Activated CD4-positive, alpha-beta memory T cell treated with anti-CD3 and anti-CD28 coated beads for 36 hours (primary cell): Measurements from ENCODE around the gene WDR54. TPM values are rescaled to one million over a fixed set of nuclear protein-coding genes. Genes with fewer than 3 reads are reported as not detected.

Source experiments
- CTCF ChIA-PET: fragments of 350-600 bp; sonication (Branson Sonifier 250); formaldehyde crosslinking; loops from one replicate; lab custom pipeline; 2021; ENCODE audit warnings: antibody characterized with exemption, inconsistent platforms; lab: Charles Lee
- POLR2A ChIA-PET: fragments of 350-600 bp; sonication (Branson Sonifier 250); formaldehyde crosslinking; loops from one replicate; lab custom pipeline; 2021; ENCODE audit warnings: antibody characterized with exemption; lab: Charles Lee
- DNase-seq: peaks from one replicate; pipeline ENCODE4 v3.0.0-alpha.2; 2020
- H3K27ac Mint-ChIP-seq: one replicate; pipeline ENCODE4 v1.8.0; 2021; ENCODE audit warnings: mixed read lengths
- H3K27me3 Mint-ChIP-seq: one replicate; pipeline ENCODE4 v1.8.0; 2021; ENCODE audit warnings: mixed read lengths
- H3K36me3 Mint-ChIP-seq: one replicate; pipeline ENCODE4 v1.8.0; 2021; ENCODE audit warnings: mixed read lengths
- H3K4me1 Mint-ChIP-seq: one replicate; pipeline ENCODE4 v1.8.0; 2021; ENCODE audit warnings: low read depth, mixed read lengths
- H3K4me3 Mint-ChIP-seq: one replicate; pipeline ENCODE4 v1.8.0; 2021; ENCODE audit warnings: mild to moderate bottlenecking, mixed read lengths
- H3K9me3 Mint-ChIP-seq: one replicate; pipeline ENCODE4 v1.8.0; 2021; ENCODE audit warnings: mixed read lengths
- intact Hi-C: fragments of 100-400 bp; cut with micrococcal nuclease; formaldehyde crosslinking; loops from one replicate; pipeline ENCODE4 v1.15.1; 2023
- total RNA-seq, 2 experiments: library from RNA; stranded (reverse); gene quantifications; one replicate each; pipeline ENCODE4 v1.2.3, GENCODE V29; 2021

WDR54 gene
- total RNA-seq, 2 experiments from 2014 or later, result 101 TPM

DNA sequence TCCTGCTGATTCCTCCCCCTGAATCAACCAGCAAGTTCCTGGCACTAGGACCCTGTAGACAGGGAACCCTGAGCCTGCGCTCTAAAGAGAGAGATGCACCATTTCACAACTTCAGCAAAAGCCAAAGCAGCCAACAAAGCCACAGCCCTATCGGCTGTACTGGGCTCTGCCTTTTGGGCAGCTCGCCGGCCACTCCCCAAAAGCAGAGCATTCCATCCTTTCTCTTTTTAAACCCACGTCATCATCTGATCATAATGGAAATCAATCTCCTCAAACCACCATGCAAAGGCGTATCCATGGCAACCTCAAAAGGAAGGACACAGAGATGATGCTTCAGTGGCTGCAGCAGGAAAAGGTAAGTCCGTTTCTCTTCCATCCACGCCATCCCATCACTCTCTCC is 36.1 kb upstream of the WDR54 start:
- no peaks in the 10 kb centered on the region for H3K36me3 Mint-ChIP-seq
- ChIA-PET POLR2A (no interaction called here), CTCF (interaction anchor here (1.0 to 1.4 kb wide), 2 partner anchors 11 to 136 kb away, joined by 3 read pairs; no protein-coding TSS in a partner anchor)
- H3K27me3 Mint-ChIP-seq, result no peaks in the 10 kb centered on the region
- DNase-seq, result no peak
- no peak overlapping the region for H3K27ac Mint-ChIP-seq
- intact Hi-C loops, result no loop called here
- H3K4me3 Mint-ChIP-seq, result no peak overlapping the region
- H3K9me3 Mint-ChIP-seq, result no peaks in the 10 kb centered on the region
- peaks cover 11% of the 10 kb centered on the region for H3K4me1 Mint-ChIP-seq

DNA sequence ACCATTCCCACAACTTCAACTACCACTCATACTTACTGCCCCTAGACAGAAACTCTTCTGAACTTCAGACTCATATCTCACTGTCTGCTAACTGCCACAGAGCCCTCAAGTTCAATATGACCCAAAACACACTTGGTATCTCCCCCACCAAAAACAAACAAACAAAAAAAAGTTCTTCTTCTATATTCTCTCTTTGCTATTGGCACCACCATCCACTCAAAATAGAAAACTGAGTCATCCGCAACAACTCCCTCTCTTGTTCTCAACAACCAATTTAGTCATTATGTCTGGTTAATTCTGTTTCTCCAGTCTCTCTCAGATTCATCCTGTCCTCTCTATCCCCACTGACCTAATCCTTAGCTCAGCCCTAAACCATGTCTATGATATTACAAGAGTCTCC is 34.2 kb upstream of the WDR54 start:
- Mint-ChIP-seq H3K27ac (no peak overlapping the region), H3K27me3 (no peaks in the 10 kb centered on the region), H3K9me3 (no peaks in the 10 kb centered on the region), H3K4me1 (peaks cover 4% of the 10 kb centered on the region), H3K36me3 (no peaks in the 10 kb centered on the region), H3K4me3 (no peak overlapping the region)
- ChIA-PET CTCF (interaction anchor here (0.6 to 6.9 kb wide), 4 partner anchors 12 to 137 kb away, joined by 3 to 46 read pairs (median 5); no protein-coding TSS in a partner anchor), POLR2A (interaction anchor here (0.7 kb wide), 1 partner anchor 120 kb away, joined by 3 read pairs; no protein-coding TSS in a partner anchor)
- DNase-seq, result peak; percentile 19
- intact Hi-C loops, result loop anchor here (1.0 kb wide), 1 partner anchor 67 kb away; no protein-coding TSS in a partner anchor

DNA sequence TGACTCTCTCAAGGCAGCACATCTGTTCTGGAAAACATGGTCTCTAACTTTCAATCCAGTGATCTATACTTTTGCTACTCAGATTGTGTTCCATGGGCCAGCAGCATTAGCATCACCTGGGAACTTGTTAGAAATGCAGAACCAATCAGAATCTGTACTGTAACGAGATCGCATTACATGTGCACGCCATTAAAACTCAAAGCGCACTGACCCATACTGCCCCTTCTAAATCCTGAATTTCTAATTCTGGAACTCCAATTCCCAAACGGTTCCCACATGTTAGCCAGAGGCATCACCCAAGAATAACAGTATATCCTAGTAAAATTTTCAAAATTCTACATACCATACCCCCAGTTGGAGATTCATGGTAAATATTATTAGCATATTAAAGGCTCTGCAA is 30.9 kb upstream of the WDR54 start:
- CTCF ChIA-PET, result interaction anchor here (0.6 to 6.9 kb wide), 16 partner anchors 9 to 653 kb away, joined by 3 to 46 read pairs (median 5); partner anchors contain the start of genes C2orf81, DCTN1, MOB1A and MRPL53
- DNase-seq, result no peak
- Mint-ChIP-seq H3K27me3 (no peaks in the 10 kb centered on the region), H3K4me1 (peaks cover 4% of the 10 kb centered on the region), H3K4me3 (peak overlapping the region; percentile 60), H3K27ac (no peak overlapping the region), H3K9me3 (no peaks in the 10 kb centered on the region), H3K36me3 (no peaks in the 10 kb centered on the region)
- POLR2A ChIA-PET, result interaction anchor here (0.8 to 1.9 kb wide), 3 partner anchors 31 to 212 kb away, joined by 3 to 8 read pairs (median 4); partner anchors contain the start of genes C2orf81, MOB1A and WDR54
- intact Hi-C loops, result loop anchor here (5.0 to 10.0 kb wide), 2 partner anchors 138 to 566 kb away; partner anchors contain the start of gene STAMBP

DNA sequence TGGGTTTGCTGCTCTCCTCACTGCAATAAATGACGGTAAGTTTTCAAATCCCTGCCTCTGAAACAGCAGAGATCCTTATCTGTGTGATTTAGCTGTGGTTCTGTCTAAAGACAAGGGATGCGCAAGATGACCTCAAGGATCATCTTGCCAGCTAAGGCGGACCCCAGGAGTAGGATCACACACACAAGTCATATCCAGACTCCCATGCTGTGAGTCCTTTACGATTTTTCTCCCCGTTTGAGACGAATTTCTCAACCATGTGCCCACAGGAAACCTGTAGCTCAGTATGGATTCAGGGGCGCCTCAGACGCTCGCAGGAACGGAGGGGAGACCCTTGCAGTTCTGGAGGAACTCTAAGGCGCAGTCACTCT is 30.3 kb upstream of the WDR54 start:
- DNase-seq, result no peak
- Mint-ChIP-seq H3K4me3 (peak overlapping the region; percentile 92), H3K9me3 (no peaks in the 10 kb centered on the region), H3K27ac (peak overlapping the region; percentile 71), H3K4me1 (peaks cover 4% of the 10 kb centered on the region), H3K27me3 (no peaks in the 10 kb centered on the region), H3K36me3 (no peaks in the 10 kb centered on the region)
- POLR2A ChIA-PET, result interaction anchor here (0.5 to 1.9 kb wide), 7 partner anchors 10 to 654 kb away, joined by 3 to 8 read pairs (median 3); partner anchors contain the start of genes C2orf81, DCTN1, MOB1A and TPRKB
- CTCF ChIA-PET, result interaction anchor here (0.6 to 6.9 kb wide), 28 partner anchors 8 to 654 kb away, joined by 3 to 46 read pairs (median 4); partner anchors contain the start of genes C2orf81, DCTN1, INO80B and MOB1A
- intact Hi-C loops, result loop anchor here (5.0 to 10.0 kb wide), 2 partner anchors 139 to 566 kb away; partner anchors contain the start of gene STAMBP

DNA sequence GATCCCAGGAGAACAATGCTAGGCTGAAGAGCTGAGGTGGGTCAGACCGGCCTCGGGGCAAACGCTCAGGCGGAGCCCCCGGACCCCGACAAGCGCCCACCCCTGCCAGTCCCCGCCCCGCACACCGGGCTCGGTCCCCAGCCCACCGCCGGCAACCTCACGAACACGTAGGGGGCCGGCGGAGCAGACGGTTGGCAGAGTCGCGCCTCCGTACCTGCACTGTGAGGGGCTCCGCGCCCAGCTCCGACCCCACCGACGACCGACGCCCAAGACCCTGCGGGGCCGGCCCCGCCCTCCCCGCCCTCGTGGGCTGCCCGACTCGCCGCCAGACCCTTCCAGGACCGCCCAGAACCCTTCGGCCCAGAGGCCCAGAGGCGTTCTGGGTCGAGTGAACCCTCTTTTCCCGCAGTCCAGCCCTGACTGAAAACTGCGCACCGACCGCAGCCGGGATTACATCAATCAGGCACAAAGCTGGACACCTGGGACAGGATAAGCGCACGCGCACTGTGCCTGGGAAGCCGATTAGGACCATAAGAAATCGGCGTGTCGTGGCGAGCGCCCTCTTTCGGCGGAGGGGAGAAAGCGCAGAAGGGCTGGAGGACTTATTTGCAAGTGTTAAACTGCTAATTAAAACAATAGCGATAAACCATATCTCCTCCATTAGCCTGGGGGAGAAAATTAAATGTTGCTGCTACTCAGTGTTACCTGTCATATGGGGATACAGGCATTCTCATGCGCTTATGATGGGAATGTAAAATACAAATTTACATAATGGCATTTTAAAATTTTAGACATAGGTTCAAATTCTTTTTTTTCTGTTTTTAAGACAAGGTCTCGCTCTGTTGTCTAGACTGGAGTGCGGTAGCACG is 29.7 kb upstream of the WDR54 start:
- POLR2A ChIA-PET, result interaction anchor here (0.5 to 1.9 kb wide), 7 partner anchors 10 to 655 kb away, joined by 3 to 8 read pairs (median 3); partner anchors contain the start of genes C2orf81, DCTN1, MOB1A and TPRKB
- peak overlapping the region; percentile 92 for H3K4me3 Mint-ChIP-seq
- peaks cover 4% of the 10 kb centered on the region for H3K4me1 Mint-ChIP-seq
- intact Hi-C loops, result loop anchor here (1.0 to 10.0 kb wide), 5 partner anchors 30 to 567 kb away; partner anchors contain the start of gene STAMBP
- H3K27ac Mint-ChIP-seq, result peak overlapping the region; percentile 96
- H3K9me3 Mint-ChIP-seq, result no peaks in the 10 kb centered on the region
- CTCF ChIA-PET, result interaction anchor here (0.6 to 6.9 kb wide), 28 partner anchors 8 to 655 kb away, joined by 3 to 46 read pairs (median 4); partner anchors contain the start of genes C2orf81, DCTN1, INO80B and MOB1A
- H3K27me3 Mint-ChIP-seq, result no peaks in the 10 kb centered on the region
- DNase-seq, result peak; percentile 95
- no peaks in the 10 kb centered on the region for H3K36me3 Mint-ChIP-seq

GRCh38 chr2:74392449-74392743 is 29.1 kb upstream of the WDR54 start:
- H3K4me3 Mint-ChIP-seq, result peak overlapping the region; percentile 92
- no peaks in the 10 kb centered on the region for H3K36me3 Mint-ChIP-seq
- H3K9me3 Mint-ChIP-seq, result no peaks in the 10 kb centered on the region
- intact Hi-C loops, result loop anchor here (1.0 to 10.0 kb wide), 5 partner anchors 30 to 568 kb away; partner anchors contain the start of gene STAMBP
- DNase-seq, result no peak
- CTCF ChIA-PET, result interaction anchor here (0.6 to 6.9 kb wide), 12 partner anchors 7 to 568 kb away, joined by 3 to 46 read pairs (median 7); partner anchors contain the start of genes C2orf81, WBP1 and WDR54
- H3K27me3 Mint-ChIP-seq, result no peaks in the 10 kb centered on the region
- H3K4me1 Mint-ChIP-seq, result peaks cover 4% of the 10 kb centered on the region
- POLR2A ChIA-PET, result interaction anchor here (0.6 to 1.9 kb wide), 4 partner anchors 13 to 655 kb away, joined by 3 to 8 read pairs (median 4); partner anchors contain the start of genes C2orf81, DCTN1, TPRKB and WDR54
- no peak overlapping the region for H3K27ac Mint-ChIP-seq

DNA sequence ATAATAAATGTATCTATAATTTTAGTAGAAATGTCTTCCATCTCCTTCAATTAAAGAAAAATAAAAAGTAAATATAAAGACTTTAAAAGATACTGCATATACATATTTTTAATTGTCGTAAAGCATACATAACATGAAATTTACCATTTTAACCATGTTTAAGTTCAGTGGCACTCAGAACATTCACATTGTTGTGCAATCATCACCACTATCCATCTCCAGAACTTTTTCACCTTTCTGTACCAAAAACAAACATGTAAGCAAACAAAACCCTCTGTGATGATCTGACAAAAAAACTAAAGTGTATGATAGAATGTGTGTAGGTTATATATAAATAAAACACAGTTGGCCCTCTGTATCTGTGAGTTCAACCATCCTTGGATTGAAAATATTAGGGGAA is 28.0 kb upstream of the WDR54 start:
- intact Hi-C loops, result loop anchor here (5.0 to 10.0 kb wide), 2 partner anchors 141 to 569 kb away; partner anchors contain the start of gene STAMBP
- POLR2A ChIA-PET, result no interaction called here
- CTCF ChIA-PET, result interaction anchor here (1.1 kb wide), 1 partner anchor 28 kb away, joined by 5 read pairs; the partner anchor contains the start of genes C2orf81 and WDR54
- H3K27me3 Mint-ChIP-seq, result no peaks in the 10 kb centered on the region
- no peaks in the 10 kb centered on the region for H3K9me3 Mint-ChIP-seq
- peaks cover 4% of the 10 kb centered on the region for H3K4me1 Mint-ChIP-seq
- H3K4me3 Mint-ChIP-seq, result no peak overlapping the region
- no peaks in the 10 kb centered on the region for H3K36me3 Mint-ChIP-seq
- DNase-seq, result no peak
- no peak overlapping the region for H3K27ac Mint-ChIP-seq

- intact Hi-C loops, result loop anchor here (10.0 kb wide), 1 partner anchor 571 kb away; the partner anchor contains the start of gene STAMBP
- Mint-ChIP-seq H3K9me3 (no peaks in the 10 kb centered on the region), H3K27ac (no peak overlapping the region), H3K27me3 (no peaks in the 10 kb centered on the region), H3K36me3 (no peaks in the 10 kb centered on the region), H3K4me1 (peaks cover 1% of the 10 kb centered on the region), H3K4me3 (no peak overlapping the region)
- ChIA-PET CTCF (interaction anchor here (1.3 to 1.5 kb wide), 2 partner anchors 11 to 19 kb away, joined by 3 to 5 read pairs; no protein-coding TSS in a partner anchor), POLR2A (no interaction called here)
- no peak for DNase-seq
Observed at GRCh38 chr2:74396149-74396548, 25.4 kb upstream of the WDR54 start.

DNA sequence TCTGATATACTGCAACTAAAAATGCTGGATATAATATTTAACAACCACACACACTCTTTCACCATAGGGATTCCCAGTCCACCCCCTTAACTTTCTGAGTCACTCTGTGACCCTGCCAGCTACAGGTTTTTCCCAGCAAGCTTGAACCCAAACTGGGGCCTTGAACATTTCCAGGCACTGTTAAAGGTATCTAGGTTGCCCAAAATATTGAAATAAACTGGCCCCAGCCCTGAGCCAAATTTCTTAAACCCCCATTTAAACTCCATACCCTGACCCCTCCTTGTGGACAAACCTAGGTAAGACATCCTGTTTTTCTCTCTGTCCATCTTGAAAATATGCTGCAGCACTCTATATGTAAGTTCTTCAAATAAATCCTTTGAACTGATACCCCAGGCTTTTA is 21.7 kb upstream of the WDR54 start:
- no peak overlapping the region for H3K27ac Mint-ChIP-seq
- no peaks in the 10 kb centered on the region for H3K4me1 Mint-ChIP-seq
- ChIA-PET POLR2A (no interaction called here), CTCF (interaction anchor here (0.8 to 4.8 kb wide), 5 partner anchors 9 to 150 kb away, joined by 3 to 46 read pairs (median 11); partner anchors contain the start of genes C2orf81 and WDR54)
- intact Hi-C loops, result loop anchor here (10.0 kb wide), 1 partner anchor 575 kb away; the partner anchor contains the start of gene STAMBP
- DNase-seq, result no peak
- H3K36me3 Mint-ChIP-seq, result no peaks in the 10 kb centered on the region
- H3K9me3 Mint-ChIP-seq, result no peaks in the 10 kb centered on the region
- no peak overlapping the region for H3K4me3 Mint-ChIP-seq
- peaks cover 2% of the 10 kb centered on the region for H3K27me3 Mint-ChIP-seq

GRCh38 chr2:74401891-74402290 is 19.6 kb upstream of the WDR54 start:
- intact Hi-C loops, result no loop called here
- DNase-seq, result no peak
- H3K36me3 Mint-ChIP-seq, result no peaks in the 10 kb centered on the region
- no peak overlapping the region for H3K4me3 Mint-ChIP-seq
- H3K4me1 Mint-ChIP-seq, result no peaks in the 10 kb centered on the region
- H3K27me3 Mint-ChIP-seq, result peaks cover 2% of the 10 kb centered on the region
- ChIA-PET POLR2A (interaction anchor here (0.6 to 0.9 kb wide), 2 partner anchors 10 to 112 kb away, joined by 3 read pairs; no protein-coding TSS in a partner anchor), CTCF (interaction anchor here (0.6 to 4.8 kb wide), 5 partner anchors 12 to 345 kb away, joined by 3 to 46 read pairs (median 3); no protein-coding TSS in a partner anchor)
- H3K27ac Mint-ChIP-seq, result no peak overlapping the region
- H3K9me3 Mint-ChIP-seq, result no peaks in the 10 kb centered on the region

- POLR2A ChIA-PET, result no interaction called here
- intact Hi-C loops, result no loop called here
- peaks cover 3% of the 10 kb centered on the region for H3K27me3 Mint-ChIP-seq
- H3K27ac Mint-ChIP-seq, result no peak overlapping the region
- no peak for DNase-seq
- H3K9me3 Mint-ChIP-seq, result no peaks in the 10 kb centered on the region
- no peaks in the 10 kb centered on the region for H3K36me3 Mint-ChIP-seq
- H3K4me3 Mint-ChIP-seq, result no peak overlapping the region
- H3K4me1 Mint-ChIP-seq, result no peaks in the 10 kb centered on the region
- CTCF ChIA-PET, result interaction anchor here (1.0 kb wide), 1 partner anchor 182 kb away, joined by 3 read pairs; no protein-coding TSS in a partner anchor
Observed at GRCh38 chr2:74406035-74406434, 15.5 kb upstream of the WDR54 start.
